ENCODE measurements around the gene HK1.
"Not testable (repeated sequence)": the region's sequence is repeated elsewhere in the genome, so short reads cannot be mapped to it uniquely, and the experiment has no call there.

Gene HK1

DNA sequence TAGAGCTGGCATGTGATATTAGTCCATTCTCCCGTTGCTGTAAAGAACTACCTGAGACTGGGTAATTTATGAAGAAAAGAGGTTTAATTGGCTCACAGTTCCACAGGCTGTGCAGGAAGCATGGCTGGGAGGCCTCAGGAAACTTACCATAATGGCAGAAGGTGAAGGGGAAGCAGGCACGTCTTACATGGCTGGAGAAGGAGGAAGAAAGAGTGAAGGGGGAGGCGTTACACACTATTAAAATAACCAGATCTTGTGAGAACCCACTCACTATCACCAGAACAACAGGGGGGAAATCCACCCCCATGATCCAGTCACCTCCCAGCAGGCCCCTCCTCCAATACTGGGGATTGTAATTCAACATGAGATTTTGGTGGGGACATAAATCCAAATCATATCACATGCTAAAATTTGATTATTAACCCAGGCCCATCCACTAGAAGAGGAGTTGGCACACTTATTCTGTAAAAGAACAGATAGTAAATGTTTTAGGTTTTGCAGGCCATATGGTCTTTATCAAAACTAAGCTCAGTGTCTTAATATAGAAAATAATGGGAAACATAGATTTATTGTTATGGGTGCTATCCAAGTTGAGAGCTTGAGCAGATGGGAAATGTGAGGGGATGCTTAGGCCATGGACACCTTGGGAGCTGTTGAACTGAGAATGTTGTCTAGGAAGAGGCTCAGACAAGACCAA is 18.6 kb upstream of the HK1 start:
- DNase-seq = no peak

DNA sequence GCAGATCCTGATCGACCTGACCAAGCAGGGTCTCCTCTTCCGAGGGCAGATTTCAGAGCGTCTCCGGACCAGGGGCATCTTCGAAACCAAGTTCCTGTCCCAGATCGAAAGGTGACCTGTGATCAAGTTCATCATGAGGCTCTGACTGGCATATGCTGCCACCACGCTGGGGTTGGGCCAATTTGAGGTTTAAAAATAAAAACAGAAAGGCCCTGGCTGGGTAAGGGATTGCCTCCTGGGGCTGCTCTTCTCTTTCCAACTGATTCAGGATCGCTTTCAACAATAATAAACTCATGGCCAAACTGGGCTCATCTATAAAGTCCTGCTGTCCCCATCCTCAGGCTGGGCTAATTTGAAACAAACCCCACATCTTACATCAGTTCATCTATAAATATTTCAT is 17.1 kb upstream of the HK1 start:
- no peak for DNase-seq

GRCh38 chr10:69262292-69262751 is 16.0 kb upstream of the HK1 start:
- no peak for DNase-seq

- no peak for DNase-seq
Measured at GRCh38 chr10:69265521-69265920, 12.8 kb upstream of the HK1 start.

GRCh38 chr10:69268761-69269416 is 9.4 kb upstream of the HK1 start:
- no peak for DNase-seq

GRCh38 chr10:69269761-69270160 is 8.5 kb upstream of the HK1 start:
- DNase-seq = no peak

DNA sequence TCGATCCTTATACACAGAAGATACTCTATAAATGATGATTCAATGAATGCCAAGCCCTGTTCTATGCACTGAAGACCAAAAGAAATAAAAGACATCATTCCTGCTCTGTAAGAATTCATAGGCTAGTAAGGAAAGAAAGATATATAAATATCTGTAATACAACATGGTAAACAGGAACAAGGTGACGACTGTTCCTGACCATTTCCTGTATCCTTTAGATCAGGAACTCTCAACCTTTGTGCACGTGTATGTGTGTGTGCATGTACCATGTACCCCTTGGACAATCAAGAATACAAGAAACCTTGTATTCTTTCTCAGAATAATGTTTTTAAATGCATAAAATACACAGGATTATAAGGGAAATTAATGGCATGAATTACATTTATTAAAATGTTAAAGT is 7.3 kb upstream of the HK1 start:
- DNase-seq = no peak

DNA sequence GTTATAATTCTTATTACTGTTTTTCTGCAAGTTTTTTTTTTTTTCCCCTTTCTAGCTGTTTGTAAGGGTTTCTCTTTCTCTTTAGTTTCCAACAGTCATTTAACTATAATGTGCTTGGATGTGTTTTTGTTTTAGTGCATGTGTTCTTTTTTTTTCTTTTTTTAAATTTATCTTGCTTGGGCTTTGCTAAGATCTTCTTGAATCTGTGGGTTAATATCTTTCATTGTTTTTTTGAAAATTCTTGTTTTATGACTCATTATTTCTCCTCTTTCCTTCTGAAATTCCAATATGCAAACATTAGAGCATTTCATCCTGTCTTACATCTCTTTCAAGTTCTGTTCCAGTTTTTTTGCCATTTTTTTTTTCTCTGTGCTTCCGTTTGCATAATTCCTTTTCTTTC is 5.7 kb upstream of the HK1 start:
- no peak for DNase-seq

DNA sequence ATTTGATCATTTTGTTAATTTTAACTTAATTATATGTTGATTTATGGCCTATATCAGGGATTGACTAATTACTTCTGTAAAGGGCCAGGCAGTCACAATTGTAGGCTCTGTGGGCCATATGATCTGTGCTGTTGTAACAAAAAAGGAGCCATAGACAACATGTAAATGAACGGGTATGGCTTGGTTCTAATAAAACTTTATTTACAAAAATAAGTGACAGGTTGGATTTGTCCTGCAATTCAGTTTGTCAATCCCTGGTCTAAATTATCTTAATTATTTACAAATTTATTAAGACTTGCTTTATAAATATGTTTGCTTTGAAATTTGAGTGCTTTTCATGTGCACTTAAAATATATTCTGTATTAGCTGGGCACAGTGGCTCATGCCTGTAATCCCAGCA is 2.9 kb upstream of the HK1 start:
- DNase-seq = no peak

DNA sequence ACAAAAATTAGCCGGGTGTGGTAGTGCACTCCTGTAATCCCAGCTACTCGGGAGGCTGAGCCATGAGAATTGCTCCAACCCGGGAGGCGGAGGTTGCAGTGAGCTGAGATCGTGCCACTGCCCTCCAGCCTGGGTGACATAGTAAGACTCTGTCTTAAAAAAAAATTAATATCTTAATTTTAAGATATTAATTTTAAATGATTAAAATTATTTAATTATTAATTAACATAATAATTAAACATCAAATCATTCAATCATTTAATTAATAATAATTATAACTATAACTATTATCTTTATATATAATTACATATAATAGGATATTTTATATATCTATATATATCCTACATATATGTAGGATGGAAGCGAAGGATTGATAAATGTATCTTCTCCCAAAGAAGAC is 1.8 kb upstream of the HK1 start:
- no peak for DNase-seq

- DNase-seq = no peak
Measured at GRCh38 chr10:69279110-69279509, 814 bp downstream of the HK1 start.

DNA sequence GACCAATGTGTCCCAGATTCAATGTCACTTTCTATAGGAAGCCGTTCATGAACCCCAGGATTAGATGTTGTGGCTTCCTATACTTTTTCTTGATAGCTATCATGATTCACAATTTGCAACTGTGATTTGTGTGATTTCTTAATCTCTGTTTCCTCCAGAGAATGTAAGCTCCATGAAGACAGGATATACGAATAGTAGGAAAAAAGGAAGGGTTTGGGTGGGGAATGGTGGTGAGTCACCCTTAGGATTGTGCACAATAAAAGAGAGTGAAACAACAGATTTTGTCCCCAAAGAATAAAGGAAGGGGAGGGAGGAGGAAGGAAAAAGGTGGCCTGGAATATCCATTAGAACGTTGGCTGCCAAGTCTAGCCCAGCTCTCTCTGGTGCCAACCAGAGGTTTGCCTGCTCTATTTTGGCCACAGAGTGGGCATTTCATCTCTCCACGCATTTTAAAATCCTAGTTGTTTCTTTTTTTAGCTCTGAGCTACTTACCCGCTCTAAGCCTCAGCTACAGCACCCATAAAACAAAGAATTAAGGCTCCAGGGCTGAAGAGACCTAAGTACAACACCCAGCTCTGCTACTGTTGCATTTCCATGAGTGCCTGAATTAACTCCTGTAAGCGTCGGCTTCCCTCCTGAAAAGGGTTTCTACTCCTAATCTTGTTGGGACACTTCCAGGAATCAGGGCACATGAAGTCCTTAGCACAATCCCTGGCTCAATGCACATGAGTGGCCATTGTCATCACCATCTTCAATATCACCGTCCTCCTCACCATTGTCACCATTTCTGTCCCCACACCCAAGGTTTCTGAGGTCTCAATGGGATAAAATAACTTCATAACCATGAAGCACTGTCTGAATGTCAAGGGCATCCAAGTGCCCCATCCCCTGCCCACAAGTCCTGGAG is 3.5 kb downstream of the HK1 start:
- DNase-seq = no peak

DNA sequence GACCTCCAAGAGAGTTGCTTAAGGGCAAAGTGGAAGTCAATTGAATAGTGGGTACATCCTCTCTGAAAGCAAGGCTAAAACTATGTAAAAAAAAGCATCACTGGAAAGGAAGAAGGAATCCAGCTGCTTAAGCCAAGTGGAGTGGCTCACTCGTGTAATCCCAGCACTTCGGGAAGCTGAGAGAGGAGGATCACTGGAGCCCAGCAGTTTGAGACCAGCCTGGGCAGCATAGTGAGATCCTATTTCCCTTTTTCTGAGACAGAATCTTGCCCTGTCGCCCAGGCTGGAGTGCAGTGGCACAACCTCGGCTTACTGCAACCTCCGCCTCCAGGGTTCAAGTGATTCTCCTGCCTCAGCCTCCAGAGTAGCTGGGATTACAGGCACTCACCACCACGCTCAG is 6.1 kb downstream of the HK1 start:
- DNase-seq = not testable (repeated sequence)

GRCh38 chr10:69285699-69286098 is 7.4 kb downstream of the HK1 start:
- no peak for DNase-seq

- DNase-seq = no peak
Measured at GRCh38 chr10:69287181-69287580, 8.9 kb downstream of the HK1 start.

DNA sequence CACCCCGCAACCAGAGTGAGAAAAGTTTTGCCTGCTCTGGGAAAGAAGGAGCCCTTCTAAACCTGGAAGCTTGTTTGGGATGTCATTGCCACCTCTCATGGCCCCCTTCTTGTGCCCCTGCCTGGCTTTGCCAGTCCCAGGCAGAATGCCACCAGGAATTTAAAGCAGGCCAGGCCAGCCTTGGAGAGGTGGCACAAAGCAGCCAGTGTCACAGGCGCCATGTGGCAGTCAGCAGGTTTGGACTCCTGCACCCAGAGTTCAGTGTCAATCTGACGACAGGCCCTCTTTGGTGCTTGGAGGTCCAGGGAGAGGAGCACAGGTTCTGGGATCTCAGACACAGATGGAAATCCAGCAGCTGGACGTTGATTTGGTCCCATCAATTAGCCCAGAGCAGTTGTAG is 12.7 kb downstream of the HK1 start:
- DNase-seq = no peak

DNA sequence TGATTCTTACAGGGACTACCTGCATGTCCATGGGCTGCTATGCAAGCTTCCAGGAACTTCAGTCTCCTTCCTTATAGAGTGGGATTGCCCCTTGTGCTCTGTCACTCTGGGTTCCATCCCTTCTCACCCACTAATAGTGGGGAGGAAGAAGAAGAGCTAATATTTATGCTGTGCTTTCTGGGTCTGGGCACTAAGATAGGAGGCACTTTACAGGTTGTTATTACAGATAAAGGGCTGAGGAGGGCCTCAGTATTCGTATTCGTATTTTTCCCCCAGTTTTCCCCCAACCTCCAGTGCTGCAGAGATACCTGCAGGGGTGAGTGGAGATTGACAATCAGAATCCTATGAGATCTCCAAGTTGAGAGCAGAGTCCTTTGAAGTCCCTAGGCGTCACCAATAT is 14.2 kb downstream of the HK1 start:
- DNase-seq = no peak

DNA sequence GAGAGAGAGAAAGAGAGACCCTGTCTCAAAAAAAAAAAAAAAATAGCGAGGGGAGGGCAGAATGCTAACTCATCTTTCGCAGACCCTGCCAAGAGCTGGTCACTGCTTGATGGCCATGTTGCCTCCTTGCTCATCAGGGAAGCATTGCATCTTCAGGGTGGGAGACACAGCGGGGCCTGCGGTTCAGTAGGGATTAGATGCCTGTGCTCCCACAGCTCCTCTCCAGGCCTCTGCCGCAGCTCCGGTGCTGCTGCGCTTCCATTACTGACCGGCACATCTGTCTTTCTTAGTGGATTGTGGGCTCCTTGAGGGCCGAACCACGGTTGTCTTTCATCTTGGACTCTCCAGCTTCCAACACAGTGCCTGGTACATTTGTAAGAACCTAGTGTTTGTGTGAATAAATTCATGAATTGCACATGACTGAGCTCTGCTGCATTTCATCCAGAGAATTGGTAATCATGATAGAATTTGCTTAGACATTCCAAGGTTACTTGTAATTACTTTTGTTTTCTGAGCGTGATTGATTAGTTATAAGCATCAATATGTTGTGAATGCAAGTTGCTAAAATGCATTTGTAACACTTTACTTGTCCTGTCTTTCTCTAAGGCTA is 16.8 kb downstream of the HK1 start:
- no peak for DNase-seq

GRCh38 chr10:69303632-69304051 is 25.3 kb downstream of the HK1 start:
- DNase-seq = no peak

- no peak for DNase-seq
Measured at GRCh38 chr10:69306421-69306820, 28.1 kb downstream of the HK1 start.

DNA sequence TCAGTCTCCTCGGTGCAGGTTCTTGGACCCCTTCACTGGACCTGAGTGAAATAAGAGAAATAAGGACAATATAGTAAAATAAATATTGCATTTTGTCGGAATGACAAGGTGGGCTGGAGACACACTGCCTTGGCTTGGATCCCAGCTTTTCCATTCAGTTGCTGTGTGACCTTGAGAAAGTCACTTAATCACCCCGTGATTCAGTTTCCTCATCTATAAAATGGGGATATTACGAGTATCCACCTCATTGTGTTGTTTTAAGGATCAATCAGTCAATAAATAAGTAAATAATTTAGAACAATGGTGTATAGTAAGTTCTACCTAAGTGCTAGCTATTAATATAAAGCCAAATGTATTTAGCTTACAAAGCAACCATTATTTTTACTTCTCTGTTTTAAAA is 29.1 kb downstream of the HK1 start:
- DNase-seq = no peak

DNA sequence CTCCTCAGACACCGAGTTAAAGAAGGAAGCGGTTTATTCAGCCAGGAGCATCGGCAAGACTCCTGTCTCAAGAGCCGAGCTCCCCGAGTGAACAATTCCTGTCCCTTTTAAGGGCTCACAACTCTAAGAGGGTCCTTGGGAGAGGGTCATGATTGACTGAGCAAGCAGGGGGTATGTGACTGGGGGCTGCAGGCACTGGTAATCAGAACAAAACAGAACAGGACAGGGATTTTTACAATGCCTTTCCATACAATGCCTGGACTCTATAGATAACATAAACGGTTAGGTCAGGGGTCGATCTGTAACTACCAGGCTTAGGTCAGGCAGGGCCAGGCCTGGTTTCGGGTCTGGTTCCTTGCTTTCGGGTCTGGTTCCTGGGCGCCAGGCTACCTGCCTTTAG is 30.0 kb downstream of the HK1 start:
- DNase-seq = not testable (repeated sequence)

GRCh38 chr10:69311309-69311708 is 33.0 kb downstream of the HK1 start:
- no peak for DNase-seq
